Fibroblast of lung (primary cell): ENCODE results near the gene KAT14. TPM values are rescaled to one million over a fixed set of nuclear protein-coding genes. Genes with fewer than 3 reads are reported as not detected.

Source experiments
- DNase-seq, 2 donors: peaks; one replicate each; pipeline versions ENCODE4 v3.0.0 to v3.0.0-alpha.2; 2010; ENCODE audit warnings: low read depth in 2 of 2
- H2AFZ ChIP-seq: 2 replicates; pipeline ENCODE4 v1.5.1; 2012; ENCODE audit warnings: low read length, control low read depth, inconsistent platforms
- H3K27ac ChIP-seq: 2 replicates; pipeline ENCODE4 v1.5.1; 2011; ENCODE audit warnings: low read length, control low read depth; ENCODE audit not compliant: insufficient read depth
- H3K27me3 ChIP-seq: 2 replicates; pipeline ENCODE4 v1.5.1; 2011; ENCODE audit warnings: mild to moderate bottlenecking, low read length; ENCODE audit not compliant: control insufficient read depth, insufficient read depth
- H3K36me3 ChIP-seq: 2 replicates; pipeline ENCODE4 v1.5.1; 2011; ENCODE audit warnings: low read length; ENCODE audit not compliant: control insufficient read depth, insufficient read depth
- H3K4me1 ChIP-seq: 2 replicates; pipeline ENCODE4 v1.5.1; 2011; ENCODE audit warnings: low read length; ENCODE audit not compliant: control insufficient read depth, insufficient read depth; ENCODE audit errors: extremely low read depth
- H3K4me2 ChIP-seq: 2 replicates; pipeline ENCODE4 v1.5.1; 2011; ENCODE audit warnings: low read length, control low read depth; ENCODE audit not compliant: insufficient read depth; ENCODE audit errors: extremely low read depth
- H3K4me3 ChIP-seq, 4 experiments: fragments of 200-600 bp in 1 of 4; sonication (generic) in 1 of 4; replicated peaks in 1 of 4; 2 replicates each; pipeline ENCODE4 v1.5.1; 2011 to 2016; ENCODE audit warnings: low read length in 4 of 4, low read depth in 3 of 4, mild to moderate bottlenecking in 3 of 4, control low read depth in 2 of 4, inconsistent platforms in 1 of 4, mixed read lengths in 1 of 4; ENCODE audit not compliant: insufficient read depth in 1 of 4; ENCODE audit errors: control extremely low read depth in 1 of 4
- H3K79me2 ChIP-seq: 2 replicates; pipeline ENCODE4 v1.5.1; 2012; ENCODE audit warnings: mild to moderate bottlenecking, low read length, inconsistent platforms; ENCODE audit not compliant: control insufficient read depth, insufficient read depth
- H3K9ac ChIP-seq: 2 replicates; pipeline ENCODE4 v1.5.1; 2011; ENCODE audit warnings: mild to moderate bottlenecking, low read length, control low read depth; ENCODE audit not compliant: insufficient read depth
- H3K9me3 ChIP-seq: 2 replicates; pipeline ENCODE4 v1.5.1; 2012; ENCODE audit warnings: low read depth, low read length; ENCODE audit not compliant: control insufficient read depth, insufficient read depth
- H4K20me1 ChIP-seq: 2 replicates; pipeline ENCODE4 v1.5.1; 2011; ENCODE audit warnings: low read length; ENCODE audit not compliant: control insufficient read depth, insufficient read depth; ENCODE audit errors: extremely low read depth
- CTCF ChIP-seq, 2 donors: IDR thresholded peaks in 1 of 2; conservative IDR thresholded peaks in 1 of 2; 1 replicate in 1 of 2; 2 replicates in 1 of 2; pipeline ENCODE4 v1.5.1; 2011 to 2012; ENCODE audit warnings: low read length in 2 of 2, control low read depth in 1 of 2, inconsistent platforms in 1 of 2, low read depth in 1 of 2, mild to moderate bottlenecking in 1 of 2
- EZH2 ChIP-seq: IDR thresholded peaks from 2 replicates; pipeline ENCODE4 v1.5.1; 2012; ENCODE audit warnings: low read length, control low read depth, mild to moderate bottlenecking; ENCODE audit errors: missing control alignments
- polyA plus RNA-seq, 2 donors: library from polyadenylated mRNA; depleted of rRNA in 1 of 2; stranded (reverse) in 1 of 2; unstranded in 1 of 2; fragments of >200 nt; gene quantifications; 2 replicates each; pipeline ENCODE4 v1.2.1, GENCODE V29; 2011 to 2012; ENCODE audit warnings: missing spikeins in 1 of 2
- total RNA-seq: library from RNA; depleted of rRNA; stranded (reverse); fragments of >200 nt; gene quantifications from 2 replicates; pipeline ENCODE4 v1.2.1, GENCODE V29; 2014

KAT14 gene
- total and polyA plus RNA-seq, 2 donors (not counting 1 experiment from before 2014, with no cell fraction given), result 9.8 to 17.0 TPM

GRCh38 chr20:18180815-18181214 lies 43.2 kb downstream of the KAT14 start:
- no peak overlapping the region for H3K9ac ChIP-seq
- no peaks in the 10 kb centered on the region for H3K27me3 ChIP-seq
- peaks cover 3% of the 10 kb centered on the region for H3K36me3 ChIP-seq
- no peak overlapping the region for H3K4me3 ChIP-seq
- DNase-seq, result no peak
- H3K27ac ChIP-seq, result no peak overlapping the region
- no peaks in the 10 kb centered on the region for H4K20me1 ChIP-seq
- no peaks in the 10 kb centered on the region for H3K79me2 ChIP-seq
- no peak overlapping the region for H3K4me2 ChIP-seq
- H3K9me3 ChIP-seq, result no peaks in the 10 kb centered on the region
- no peak overlapping the region for H2AFZ ChIP-seq
- TF ChIP-seq EZH2, result no peak
- TF ChIP-seq CTCF (conservative IDR thresholded peaks at IDR 0.05 in 1 of 2, IDR thresholded peaks at IDR 0.05 in 1 of 2; ENCODE audit: low read depth in 1 of 2, low read length in 2 of 2), result no peak
- H3K4me1 ChIP-seq, result no peaks in the 10 kb centered on the region

- TF ChIP-seq CTCF (conservative IDR thresholded peaks at IDR 0.05 in 1 of 2, IDR thresholded peaks at IDR 0.05 in 1 of 2; ENCODE audit: low read depth in 1 of 2, low read length in 2 of 2) (no peak), EZH2 (no peak)
- H3K79me2 ChIP-seq, result no peaks in the 10 kb centered on the region
- H3K4me3 ChIP-seq, result no peak overlapping the region
- H4K20me1 ChIP-seq, result no peaks in the 10 kb centered on the region
- no peaks in the 10 kb centered on the region for H3K27me3 ChIP-seq
- H3K9ac ChIP-seq, result no peak overlapping the region
- no peak overlapping the region for H3K27ac ChIP-seq
- DNase-seq, result no peak
- peaks cover 6% of the 10 kb centered on the region for H3K36me3 ChIP-seq
- no peaks in the 10 kb centered on the region for H3K9me3 ChIP-seq
- no peak overlapping the region for H3K4me2 ChIP-seq
- H3K4me1 ChIP-seq, result no peaks in the 10 kb centered on the region
- H2AFZ ChIP-seq, result no peak overlapping the region
Observed at GRCh38 chr20:18187020-18187419, 49.4 kb downstream of the KAT14 start.

- no peaks in the 10 kb centered on the region for H3K9me3 ChIP-seq
- H3K9ac ChIP-seq, result no peak overlapping the region
- H3K4me2 ChIP-seq, result no peak overlapping the region
- TF ChIP-seq EZH2 (no peak), CTCF (conservative IDR thresholded peaks at IDR 0.05 in 1 of 2, IDR thresholded peaks at IDR 0.05 in 1 of 2; ENCODE audit: low read depth in 1 of 2, low read length in 2 of 2) (no peak)
- no peaks in the 10 kb centered on the region for H3K79me2 ChIP-seq
- DNase-seq, result peak; percentile 6 to 31
- H3K27me3 ChIP-seq, result no peaks in the 10 kb centered on the region
- peaks cover 5% of the 10 kb centered on the region for H3K36me3 ChIP-seq
- H4K20me1 ChIP-seq, result no peaks in the 10 kb centered on the region
- no peaks in the 10 kb centered on the region for H3K4me1 ChIP-seq
- no peak overlapping the region for H3K27ac ChIP-seq
- no peak overlapping the region for H3K4me3 ChIP-seq
- H2AFZ ChIP-seq, result no peak overlapping the region
Observed at GRCh38 chr20:18188434-18188833, 50.8 kb downstream of the KAT14 start.
